Peyer's patch (tissue), 4 donors: ENCODE data around the gene NPL.

Source experiments
- CTCF ChIP-seq, 6 experiments: fragments of 450-650 bp in 4 of 6; fragments of 200-600 bp in 2 of 6; sonication (generic) in 1 of 6; IDR thresholded peaks; one replicate each; pipeline ENCODE4 v1.5.1; 2017 to 2019; ENCODE audit warnings: antibody characterized with exemption in 6 of 6, mild to moderate bottlenecking in 3 of 6, moderate library complexity in 1 of 6
- POLR2A ChIP-seq, 2 donors: fragments of 450-650 bp; IDR thresholded peaks; one replicate each; pipeline ENCODE4 v1.5.1; 2017; ENCODE audit warnings: antibody characterized with exemption in 2 of 2, mild to moderate bottlenecking in 2 of 2, moderate library complexity in 2 of 2

DNA sequence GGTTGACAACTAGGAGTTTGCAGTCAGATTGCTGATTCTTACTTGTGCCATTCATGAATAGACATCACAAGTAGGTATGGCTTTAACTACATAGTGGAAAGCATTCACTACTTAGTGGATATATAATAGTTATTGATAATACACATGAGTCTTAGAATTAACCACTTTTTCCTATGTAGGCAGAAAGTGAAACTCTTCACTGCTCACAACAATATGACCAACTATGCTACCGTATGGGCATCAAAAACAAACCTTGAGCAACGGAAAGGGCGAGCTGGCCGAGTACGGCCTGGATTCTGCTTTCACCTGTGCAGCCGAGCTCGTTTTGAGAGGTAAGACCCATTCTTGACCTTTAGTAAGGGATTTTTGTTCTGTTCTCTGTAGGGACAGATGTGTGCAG, 88.3 kb downstream of the NPL start:
- no peak for TF ChIP-seq CTCF (IDR thresholded peaks at IDR 0.05)
- no peak for TF ChIP-seq POLR2A (IDR thresholded peaks at IDR 0.05)
